Neural cell (in vitro differentiated cells): ENCODE data around the gene KBTBD7.

ENCODE experiments used
- EP300 ChIP-seq: fragments of 450-650 bp; conservative IDR thresholded peaks from 2 replicates; pipeline ENCODE4 v1.6.1; 2014; ENCODE audit warnings: antibody characterized with exemption, mild to moderate bottlenecking, moderate library complexity; ENCODE audit not compliant: poor library complexity, severe bottlenecking
- EZH2 ChIP-seq: fragments of 200-600, 300-800 bp; shearing (Covaris generic), sonication (generic); IDR thresholded peaks from 2 replicates; pipeline ENCODE4 v1.6.1; 2014; ENCODE audit warnings: antibody characterized with exemption, low read length, borderline replicate concordance, mild to moderate bottlenecking; ENCODE audit not compliant: insufficient read depth, poor library complexity, severe bottlenecking
- MXI1 ChIP-seq: fragments of 450-650 bp; conservative IDR thresholded peaks from 2 replicates; pipeline ENCODE4 v1.6.1; 2014; ENCODE audit warnings: antibody characterized with exemption, mild to moderate bottlenecking; ENCODE audit not compliant: poor library complexity, severe bottlenecking
- POLR2AphosphoS5 ChIP-seq: IDR thresholded peaks from 2 replicates; pipeline ENCODE4 v1.6.1; 2012
- RAD21 ChIP-seq: fragments of 450-650 bp; conservative IDR thresholded peaks from 2 replicates; pipeline ENCODE4 v1.6.1; 2014; ENCODE audit warnings: antibody characterized with exemption, mild to moderate bottlenecking, moderate library complexity
- TAF1 ChIP-seq: IDR thresholded peaks from 2 replicates; pipeline ENCODE4 v1.6.1; 2012; ENCODE audit warnings: low read depth
- TF ChIP-seq, protein P1 (sequence below): fragments of 450-650 bp; IDR thresholded peaks from 2 replicates; pipeline ENCODE4 v1.5.1; 2014; ENCODE audit warnings: antibody characterized with exemption, mild to moderate bottlenecking, moderate library complexity; ENCODE audit not compliant: poor library complexity, severe bottlenecking
- TF ChIP-seq, protein P2 (sequence below): IDR thresholded peaks from 2 replicates; pipeline ENCODE4 v1.6.1; 2012; ENCODE audit warnings: borderline replicate concordance

DNA sequence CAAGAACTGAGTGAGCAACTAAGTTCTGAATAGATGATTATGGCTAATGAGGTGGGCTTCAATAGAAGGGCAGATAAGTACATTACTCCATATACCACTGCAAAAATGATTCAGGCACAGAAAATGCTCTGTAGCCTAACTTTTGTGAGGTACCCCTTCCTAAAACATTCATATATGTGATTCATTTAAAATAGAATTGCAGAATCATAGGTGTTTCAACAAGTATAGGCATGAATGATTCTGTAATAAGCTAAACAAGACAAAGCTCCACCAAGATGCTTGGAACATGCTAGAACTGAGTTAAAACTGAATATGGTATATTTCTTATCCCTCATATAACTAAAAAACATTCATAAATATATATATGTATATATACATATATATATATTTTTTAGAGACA lies 12.1 kb downstream of the KBTBD7 start:
- TF ChIP-seq EZH2 (no peak), RAD21 (no peak), MXI1 (no peak), POLR2AphosphoS5 (no peak), EP300 (no peak), TAF1 (no peak)
- TF ChIP-seq, protein P1, sequence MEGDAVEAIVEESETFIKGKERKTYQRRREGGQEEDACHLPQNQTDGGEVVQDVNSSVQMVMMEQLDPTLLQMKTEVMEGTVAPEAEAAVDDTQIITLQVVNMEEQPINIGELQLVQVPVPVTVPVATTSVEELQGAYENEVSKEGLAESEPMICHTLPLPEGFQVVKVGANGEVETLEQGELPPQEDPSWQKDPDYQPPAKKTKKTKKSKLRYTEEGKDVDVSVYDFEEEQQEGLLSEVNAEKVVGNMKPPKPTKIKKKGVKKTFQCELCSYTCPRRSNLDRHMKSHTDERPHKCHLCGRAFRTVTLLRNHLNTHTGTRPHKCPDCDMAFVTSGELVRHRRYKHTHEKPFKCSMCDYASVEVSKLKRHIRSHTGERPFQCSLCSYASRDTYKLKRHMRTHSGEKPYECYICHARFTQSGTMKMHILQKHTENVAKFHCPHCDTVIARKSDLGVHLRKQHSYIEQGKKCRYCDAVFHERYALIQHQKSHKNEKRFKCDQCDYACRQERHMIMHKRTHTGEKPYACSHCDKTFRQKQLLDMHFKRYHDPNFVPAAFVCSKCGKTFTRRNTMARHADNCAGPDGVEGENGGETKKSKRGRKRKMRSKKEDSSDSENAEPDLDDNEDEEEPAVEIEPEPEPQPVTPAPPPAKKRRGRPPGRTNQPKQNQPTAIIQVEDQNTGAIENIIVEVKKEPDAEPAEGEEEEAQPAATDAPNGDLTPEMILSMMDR, result no peak
- TF ChIP-seq, protein P2, sequence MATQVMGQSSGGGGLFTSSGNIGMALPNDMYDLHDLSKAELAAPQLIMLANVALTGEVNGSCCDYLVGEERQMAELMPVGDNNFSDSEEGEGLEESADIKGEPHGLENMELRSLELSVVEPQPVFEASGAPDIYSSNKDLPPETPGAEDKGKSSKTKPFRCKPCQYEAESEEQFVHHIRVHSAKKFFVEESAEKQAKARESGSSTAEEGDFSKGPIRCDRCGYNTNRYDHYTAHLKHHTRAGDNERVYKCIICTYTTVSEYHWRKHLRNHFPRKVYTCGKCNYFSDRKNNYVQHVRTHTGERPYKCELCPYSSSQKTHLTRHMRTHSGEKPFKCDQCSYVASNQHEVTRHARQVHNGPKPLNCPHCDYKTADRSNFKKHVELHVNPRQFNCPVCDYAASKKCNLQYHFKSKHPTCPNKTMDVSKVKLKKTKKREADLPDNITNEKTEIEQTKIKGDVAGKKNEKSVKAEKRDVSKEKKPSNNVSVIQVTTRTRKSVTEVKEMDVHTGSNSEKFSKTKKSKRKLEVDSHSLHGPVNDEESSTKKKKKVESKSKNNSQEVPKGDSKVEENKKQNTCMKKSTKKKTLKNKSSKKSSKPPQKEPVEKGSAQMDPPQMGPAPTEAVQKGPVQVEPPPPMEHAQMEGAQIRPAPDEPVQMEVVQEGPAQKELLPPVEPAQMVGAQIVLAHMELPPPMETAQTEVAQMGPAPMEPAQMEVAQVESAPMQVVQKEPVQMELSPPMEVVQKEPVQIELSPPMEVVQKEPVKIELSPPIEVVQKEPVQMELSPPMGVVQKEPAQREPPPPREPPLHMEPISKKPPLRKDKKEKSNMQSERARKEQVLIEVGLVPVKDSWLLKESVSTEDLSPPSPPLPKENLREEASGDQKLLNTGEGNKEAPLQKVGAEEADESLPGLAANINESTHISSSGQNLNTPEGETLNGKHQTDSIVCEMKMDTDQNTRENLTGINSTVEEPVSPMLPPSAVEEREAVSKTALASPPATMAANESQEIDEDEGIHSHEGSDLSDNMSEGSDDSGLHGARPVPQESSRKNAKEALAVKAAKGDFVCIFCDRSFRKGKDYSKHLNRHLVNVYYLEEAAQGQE, result no peak
